Central memory CD8-positive, alpha-beta T cell (primary cell): ENCODE results near the gene MRPL19.

Source experiments
- ATAC-seq: fragments of 150-1000 bp; cut with Tn5 transposase; replicated peaks from 2 replicates; pipeline ENCODE4 v1.10.0; 2022; ENCODE audit warnings: mild to moderate bottlenecking, moderate FRiP score, moderate number of reproducible peaks; ENCODE audit not compliant: poor library complexity, severe bottlenecking; ENCODE audit errors: extremely low read depth
- DNase-seq, 2 donors: peaks; one replicate each; pipeline ENCODE4 v3.0.0; 2021; ENCODE audit warnings: low spot score in 2 of 2
- H3K27ac Mint-ChIP-seq: one replicate; pipeline ENCODE4 v1.8.0; 2022; ENCODE audit warnings: low read depth, mild to moderate bottlenecking, moderate library complexity, mixed read lengths
- H3K27me3 Mint-ChIP-seq: one replicate; pipeline ENCODE4 v1.8.0; 2022; ENCODE audit warnings: mixed read lengths
- H3K36me3 Mint-ChIP-seq: one replicate; pipeline ENCODE4 v1.8.0; 2022; ENCODE audit warnings: mild to moderate bottlenecking, moderate library complexity, mixed read lengths; ENCODE audit not compliant: insufficient read depth
- H3K4me1 Mint-ChIP-seq: one replicate; pipeline ENCODE4 v1.8.0; 2022; ENCODE audit warnings: mixed read lengths
- H3K4me3 Mint-ChIP-seq: one replicate; pipeline ENCODE4 v1.8.0; 2022; ENCODE audit warnings: mild to moderate bottlenecking, moderate library complexity, mixed read lengths
- H3K9me3 Mint-ChIP-seq: one replicate; pipeline ENCODE4 v1.8.0; 2022; ENCODE audit warnings: mixed read lengths

The MRPL19 gene

GRCh38 chr2:75607988-75608683, 38.4 kb upstream of the MRPL19 start:
- Mint-ChIP-seq H3K27me3 (peaks cover 90% of the 10 kb centered on the region), H3K36me3 (no peaks in the 10 kb centered on the region), H3K27ac (no peak overlapping the region), H3K9me3 (no peaks in the 10 kb centered on the region), H3K4me1 (no peaks in the 10 kb centered on the region), H3K4me3 (no peak overlapping the region)
- DNase-seq (no peak), ATAC-seq (no peak)

- no peaks in the 10 kb centered on the region for H3K36me3 Mint-ChIP-seq
- peak; percentile 28 to 35 for DNase-seq
- no peak overlapping the region for H3K27ac Mint-ChIP-seq
- ATAC-seq = peak; percentile 53
- no peaks in the 10 kb centered on the region for H3K9me3 Mint-ChIP-seq
- H3K4me1 Mint-ChIP-seq = no peaks in the 10 kb centered on the region
- H3K27me3 Mint-ChIP-seq = peaks cover 89% of the 10 kb centered on the region
- H3K4me3 Mint-ChIP-seq = no peak overlapping the region
Measured at GRCh38 chr2:75608684-75609333, 37.8 kb upstream of the MRPL19 start.

- Mint-ChIP-seq H3K27ac (no peak overlapping the region), H3K4me1 (no peaks in the 10 kb centered on the region), H3K36me3 (no peaks in the 10 kb centered on the region), H3K27me3 (peaks cover 84% of the 10 kb centered on the region), H3K9me3 (no peaks in the 10 kb centered on the region), H3K4me3 (no peak overlapping the region)
- ATAC-seq (no peak), DNase-seq (no peak)
Measured at GRCh38 chr2:75609334-75609689, 37.3 kb upstream of the MRPL19 start.

DNA sequence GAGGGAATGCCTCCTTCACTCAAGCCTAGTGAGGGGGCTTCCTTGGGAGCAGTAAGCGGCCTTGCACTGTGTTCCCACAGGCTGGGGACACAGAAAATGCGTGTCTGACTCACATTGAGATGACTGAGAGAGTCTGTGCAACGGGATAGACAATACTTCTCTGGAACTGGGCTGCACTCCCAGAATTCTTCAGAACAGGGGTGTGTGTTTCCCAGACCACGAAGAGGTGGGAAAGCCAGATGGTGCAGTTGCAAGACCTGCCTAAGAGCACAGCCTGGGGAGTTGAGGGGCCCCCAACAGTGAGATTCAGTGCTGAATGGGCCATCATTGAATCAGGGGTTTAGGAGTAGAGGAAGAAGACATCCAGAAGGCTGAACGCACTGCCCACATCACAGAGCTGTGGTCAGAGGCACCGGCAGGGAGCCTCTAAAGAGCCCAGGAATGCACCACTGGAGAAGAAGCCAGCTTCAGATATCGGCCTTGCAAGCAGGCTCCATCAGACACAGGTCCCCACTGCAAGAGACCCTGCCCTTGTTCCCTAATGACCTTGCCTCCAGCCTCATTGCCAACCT, 36.6 kb upstream of the MRPL19 start:
- no peak for ATAC-seq
- no peaks in the 10 kb centered on the region for H3K9me3 Mint-ChIP-seq
- no peak overlapping the region for H3K4me3 Mint-ChIP-seq
- H3K27me3 Mint-ChIP-seq = peaks cover 77% of the 10 kb centered on the region
- no peak for DNase-seq
- H3K4me1 Mint-ChIP-seq = no peaks in the 10 kb centered on the region
- no peaks in the 10 kb centered on the region for H3K36me3 Mint-ChIP-seq
- H3K27ac Mint-ChIP-seq = no peak overlapping the region

DNA sequence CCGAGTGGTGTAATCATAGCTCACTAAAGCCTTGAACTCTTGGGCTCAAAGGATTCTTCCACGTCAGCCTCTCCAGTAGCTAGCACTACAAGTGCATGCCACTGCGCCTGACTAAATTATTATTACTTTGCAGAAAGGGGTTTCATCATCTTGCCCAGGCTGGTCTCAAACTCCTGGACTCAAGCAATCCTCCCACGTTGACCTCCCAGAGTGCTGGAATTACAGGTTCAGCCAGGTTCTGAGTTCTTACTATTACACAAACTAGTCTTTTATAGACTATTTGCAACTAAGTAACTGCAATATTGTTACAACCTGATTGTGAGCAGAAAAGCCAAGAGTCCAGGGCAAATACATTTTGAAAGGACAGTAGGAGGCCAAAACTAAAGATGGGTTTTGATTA, 35.9 kb upstream of the MRPL19 start:
- H3K27me3 Mint-ChIP-seq = peaks cover 70% of the 10 kb centered on the region
- no peaks in the 10 kb centered on the region for H3K9me3 Mint-ChIP-seq
- no peaks in the 10 kb centered on the region for H3K4me1 Mint-ChIP-seq
- H3K36me3 Mint-ChIP-seq = no peaks in the 10 kb centered on the region
- DNase-seq (no peak), ATAC-seq (no peak)
- H3K4me3 Mint-ChIP-seq = no peak overlapping the region
- H3K27ac Mint-ChIP-seq = no peak overlapping the region

GRCh38 chr2:75612108-75612861, 34.3 kb upstream of the MRPL19 start:
- H3K27ac Mint-ChIP-seq = no peak overlapping the region

DNA sequence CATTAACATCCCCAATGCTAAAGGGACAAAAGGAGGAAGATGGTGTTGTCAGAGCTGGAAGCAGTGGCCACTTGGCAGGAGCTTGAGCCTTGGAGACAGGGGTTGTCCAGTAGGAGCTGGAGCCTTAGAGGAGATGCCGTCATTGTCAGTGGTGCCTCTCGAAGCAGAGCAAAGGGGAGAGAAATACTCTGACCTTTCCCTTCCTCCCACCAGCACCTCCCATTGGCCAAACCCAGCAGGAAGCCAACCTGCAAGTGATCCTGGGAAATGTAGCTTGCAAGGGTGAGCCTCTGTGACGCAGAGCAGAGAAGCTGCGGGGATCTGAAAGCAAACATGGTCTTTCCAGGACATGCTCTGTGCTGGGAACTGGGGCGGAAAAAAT, 33.7 kb upstream of the MRPL19 start:
- Mint-ChIP-seq H3K36me3 (no peaks in the 10 kb centered on the region), H3K4me1 (no peaks in the 10 kb centered on the region), H3K4me3 (no peak overlapping the region), H3K27ac (no peak overlapping the region), H3K27me3 (peaks cover 48% of the 10 kb centered on the region), H3K9me3 (no peaks in the 10 kb centered on the region)
- DNase-seq (no peak), ATAC-seq (no peak)

More at GRCh38 chr2:75612108-75612861, 34.3 kb upstream of the MRPL19 start:
- Mint-ChIP-seq H3K4me3 (no peak overlapping the region), H3K4me1 (no peaks in the 10 kb centered on the region), H3K9me3 (no peaks in the 10 kb centered on the region), H3K36me3 (no peaks in the 10 kb centered on the region), H3K27me3 (peaks cover 54% of the 10 kb centered on the region)
- ATAC-seq (no peak), DNase-seq (no peak)

DNA sequence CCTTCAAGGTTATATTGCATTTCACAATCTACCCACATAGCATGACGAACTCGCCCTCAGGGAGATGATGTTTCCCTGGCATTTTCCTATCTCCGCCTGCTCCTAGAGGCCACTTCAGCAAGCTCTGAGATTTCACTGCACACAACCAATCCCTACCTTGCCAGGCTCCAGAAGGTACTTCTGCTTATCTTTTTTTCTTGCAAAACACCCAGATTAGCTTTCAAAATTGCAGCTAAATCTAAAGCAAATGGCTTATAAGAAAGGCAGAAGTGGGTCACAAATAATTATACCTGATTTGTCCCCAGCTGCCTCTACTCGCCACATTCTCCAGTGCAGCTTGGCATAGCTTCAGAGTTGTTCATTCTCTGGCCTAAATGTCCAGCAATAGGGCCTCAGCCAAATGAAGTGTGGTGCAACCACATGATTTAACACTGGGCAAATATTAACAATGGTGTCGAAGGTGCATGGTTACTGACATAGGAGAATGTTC, 32.4 kb upstream of the MRPL19 start:
- no peak overlapping the region for H3K4me3 Mint-ChIP-seq
- H3K27me3 Mint-ChIP-seq = peaks cover 35% of the 10 kb centered on the region
- ATAC-seq (no peak), DNase-seq (no peak)
- H3K27ac Mint-ChIP-seq = no peak overlapping the region
- H3K4me1 Mint-ChIP-seq = no peaks in the 10 kb centered on the region
- H3K36me3 Mint-ChIP-seq = no peaks in the 10 kb centered on the region
- H3K9me3 Mint-ChIP-seq = no peaks in the 10 kb centered on the region

DNA sequence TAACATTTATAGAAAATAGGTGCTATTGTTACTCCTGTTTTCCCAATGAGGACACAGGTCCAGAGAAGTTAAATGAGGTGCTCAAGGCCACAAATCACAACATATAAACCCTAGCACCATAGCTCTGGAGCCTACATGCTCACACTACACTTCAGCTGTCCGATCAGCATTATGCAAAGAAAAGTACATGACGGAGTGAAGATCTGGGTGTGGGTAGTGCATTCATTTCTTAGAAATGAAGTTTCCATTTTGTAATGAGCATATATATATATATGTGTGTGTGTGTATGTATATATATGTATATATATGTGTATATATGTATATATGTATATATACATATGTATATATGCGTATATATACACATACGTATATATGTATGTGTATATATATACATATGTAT, 30.2 kb upstream of the MRPL19 start:
- no peak for ATAC-seq
- Mint-ChIP-seq H3K27ac (no peak overlapping the region), H3K4me1 (no peaks in the 10 kb centered on the region), H3K4me3 (no peak overlapping the region), H3K36me3 (no peaks in the 10 kb centered on the region), H3K27me3 (peaks cover 24% of the 10 kb centered on the region), H3K9me3 (no peaks in the 10 kb centered on the region)
- no peak for DNase-seq

DNA sequence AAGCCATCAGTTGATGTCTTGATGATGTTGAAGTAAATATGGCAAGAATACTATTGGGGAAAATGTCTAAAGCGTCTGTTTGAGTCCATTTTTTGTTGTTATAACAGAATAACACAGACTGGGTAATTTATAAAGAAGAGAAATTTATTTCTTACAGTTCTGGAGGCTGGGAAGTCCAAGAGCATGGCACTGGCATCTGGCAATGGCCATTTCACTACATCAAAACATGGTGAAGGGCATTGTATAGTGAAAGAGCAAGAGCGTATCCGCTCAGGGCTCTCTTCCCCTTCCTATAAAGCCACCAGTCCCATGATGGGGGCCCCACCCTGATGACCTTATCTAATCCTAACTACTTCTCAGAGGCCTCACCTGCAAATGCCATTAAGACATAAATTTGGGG, 29.6 kb upstream of the MRPL19 start:
- ATAC-seq = no peak
- H3K4me3 Mint-ChIP-seq = no peak overlapping the region
- DNase-seq = no peak
- no peaks in the 10 kb centered on the region for H3K9me3 Mint-ChIP-seq
- peaks cover 24% of the 10 kb centered on the region for H3K27me3 Mint-ChIP-seq
- no peak overlapping the region for H3K27ac Mint-ChIP-seq
- no peaks in the 10 kb centered on the region for H3K36me3 Mint-ChIP-seq
- no peaks in the 10 kb centered on the region for H3K4me1 Mint-ChIP-seq

GRCh38 chr2:75619956-75620740, 26.4 kb upstream of the MRPL19 start:
- Mint-ChIP-seq H3K27ac (no peak overlapping the region), H3K36me3 (no peaks in the 10 kb centered on the region), H3K4me1 (no peaks in the 10 kb centered on the region), H3K27me3 (peaks cover 27% of the 10 kb centered on the region), H3K9me3 (no peaks in the 10 kb centered on the region), H3K4me3 (no peak overlapping the region)
- no peak for DNase-seq
- no peak for ATAC-seq

DNA sequence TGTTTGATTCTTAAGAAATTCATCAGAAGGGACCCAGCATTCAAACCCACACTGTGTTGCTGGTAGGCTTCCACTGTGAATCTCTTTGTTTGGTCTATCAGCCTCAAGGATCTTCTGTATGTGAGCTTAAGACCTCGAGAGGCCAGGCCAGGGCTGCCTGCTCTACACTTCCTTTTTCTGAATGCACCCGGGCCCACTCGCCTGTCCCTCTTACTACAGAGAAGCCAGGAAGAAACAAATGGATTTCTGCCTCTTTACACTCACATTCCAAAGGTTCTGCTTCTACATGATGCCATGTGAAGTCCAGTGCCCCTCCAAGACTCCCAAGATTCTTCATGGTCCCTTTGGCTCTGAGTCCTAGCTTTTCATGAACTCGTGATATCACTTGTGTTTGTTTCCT, 25.4 kb upstream of the MRPL19 start:
- DNase-seq = no peak
- Mint-ChIP-seq H3K27me3 (peaks cover 31% of the 10 kb centered on the region), H3K27ac (no peak overlapping the region), H3K4me1 (no peaks in the 10 kb centered on the region), H3K4me3 (no peak overlapping the region), H3K9me3 (no peaks in the 10 kb centered on the region), H3K36me3 (no peaks in the 10 kb centered on the region)
- no peak for ATAC-seq
